ENCODE measurements around the gene NPR2. TPM values are rescaled to one million over a fixed set of nuclear protein-coding genes. Genes with fewer than 3 reads are reported as not detected.

Gene NPR2
- total and polyA plus RNA-seq, 2 of the 13 experiments (the other 11 are each of a cell fraction or from before 2014, with no cell fraction given): 7.4 to 9.4 TPM

GRCh38 chr9:35826071-35826701 is 34.8 kb downstream of the NPR2 start (continued):
- TF ChIP-seq THAP7 (CRISPR knock-in tag; IDR thresholded peaks at IDR 0.05) (no peak), MIER2 (CRISPR knock-in tag; IDR thresholded peaks at IDR 0.05) (no peak), SIX4 (CRISPR knock-in tag; IDR thresholded peaks at IDR 0.05) (no peak), GZF1 (CRISPR knock-in tag; IDR thresholded peaks at IDR 0.05) (no peak), TSC22D2 (CRISPR knock-in tag; IDR thresholded peaks at IDR 0.05; ENCODE audit: borderline replicate concordance) (no peak), RORA (CRISPR knock-in tag; IDR thresholded peaks at IDR 0.05) (no peak), ZNF546 (CRISPR knock-in tag; conservative IDR thresholded peaks at IDR 0.05) (no peak), TARDBP (CRISPR knock-in tag; IDR thresholded peaks at IDR 0.05) (peak; percentile 38; the same call in 1 of the 2 replicates), CTCF (CRISPR knock-in tag; IDR thresholded peaks at IDR 0.05) (peak; percentile 77), BCLAF1 (IDR thresholded peaks at IDR 0.05) (no peak), ZNF761 (CRISPR knock-in tag; conservative IDR thresholded peaks at IDR 0.05) (no peak), UBTF (CRISPR knock-in tag; IDR thresholded peaks at IDR 0.05) (0 out of 2 replicates have a peak, but pooled peaks have one; percentile 22), MBD4 (IDR thresholded peaks at IDR 0.05; ENCODE audit: borderline replicate concordance, low read length) (no peak), FOXK2 (IDR thresholded peaks at IDR 0.05) (no peak), ZBTB34 (CRISPR knock-in tag; IDR thresholded peaks at IDR 0.05) (no peak), HMGXB4 (CRISPR knock-in tag; IDR thresholded peaks at IDR 0.05; ENCODE audit: borderline replicate concordance in 1 of 2, low read depth in 1 of 2) (peak; percentile 25 to 46; a peak in 1 of 4 replicates), MAF1 (CRISPR knock-in tag; IDR thresholded peaks at IDR 0.05; ENCODE audit: borderline replicate concordance) (no peak), ZNF75D (CRISPR knock-in tag; IDR thresholded peaks at IDR 0.05; ENCODE audit: borderline replicate concordance) (no peak), ZNF24 (IDR thresholded peaks at IDR 0.05) (no peak)
